ENCODE measurements around the gene SAE1.
A peak's percentile ranks its signal among the peaks of the same experiment; 100 is the strongest.

The SAE1 gene

GRCh38 chr19:47225746-47226425 lies 95.3 kb downstream of the SAE1 start:
- TF ChIP-seq CTCF (IDR thresholded peaks at IDR 0.05; ENCODE audit: low read depth, low read length), result 0 out of 2 replicates have a peak, but pooled peaks have one; percentile 1
- DNase-seq (ENCODE audit: extremely low read depth, low read depth), result peak; percentile 78

- TF ChIP-seq CTCF (IDR thresholded peaks at IDR 0.05; ENCODE audit: low read depth, low read length), result no peak
- DNase-seq (ENCODE audit: extremely low read depth, low read depth), result peak; percentile 67
Measured at GRCh38 chr19:47226426-47227351, 96.1 kb downstream of the SAE1 start.

DNA sequence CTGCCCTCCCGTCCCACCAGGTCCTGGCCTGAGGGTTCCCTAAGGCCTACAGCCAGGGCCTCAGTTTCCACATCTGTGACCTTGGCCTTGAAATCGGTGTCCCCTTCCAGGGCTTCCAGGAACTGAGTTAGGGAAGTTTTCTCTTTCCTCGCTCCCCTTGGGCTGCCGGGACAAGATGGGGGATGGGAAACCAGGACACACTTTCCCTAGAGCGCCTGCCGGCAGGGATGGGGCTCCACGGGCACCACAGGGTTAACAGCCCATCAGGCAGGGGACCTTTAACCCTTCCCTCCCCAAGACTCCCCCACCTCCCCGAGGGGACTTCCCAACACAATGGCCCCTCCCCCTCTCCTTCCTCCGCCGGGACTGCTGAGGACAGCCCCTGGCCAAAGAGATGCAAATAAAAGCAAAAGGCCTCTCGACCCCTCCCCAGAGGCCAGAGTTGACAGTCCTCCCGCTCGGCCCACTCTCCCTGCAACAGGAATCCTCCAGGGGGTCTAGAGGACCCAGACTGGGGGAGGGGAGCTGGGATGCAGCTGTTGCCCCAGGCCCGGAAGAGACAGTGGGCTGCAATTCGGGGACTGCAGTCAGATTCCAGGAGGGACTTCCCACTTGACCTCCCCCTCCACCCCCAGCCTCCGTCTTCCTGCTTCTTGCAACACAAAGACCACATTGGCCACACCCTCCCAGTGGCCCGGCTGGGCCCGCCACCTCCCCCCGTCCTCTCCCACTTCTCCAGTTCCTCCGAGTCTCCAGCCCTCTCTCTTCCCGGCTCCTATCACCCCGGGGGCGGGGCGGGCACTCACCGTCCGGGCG lies 96.9 kb downstream of the SAE1 start:
- TF ChIP-seq CTCF (IDR thresholded peaks at IDR 0.05; ENCODE audit: low read depth, low read length), result no peak
- peak; percentile 93 for DNase-seq (ENCODE audit: extremely low read depth, low read depth)

DNA sequence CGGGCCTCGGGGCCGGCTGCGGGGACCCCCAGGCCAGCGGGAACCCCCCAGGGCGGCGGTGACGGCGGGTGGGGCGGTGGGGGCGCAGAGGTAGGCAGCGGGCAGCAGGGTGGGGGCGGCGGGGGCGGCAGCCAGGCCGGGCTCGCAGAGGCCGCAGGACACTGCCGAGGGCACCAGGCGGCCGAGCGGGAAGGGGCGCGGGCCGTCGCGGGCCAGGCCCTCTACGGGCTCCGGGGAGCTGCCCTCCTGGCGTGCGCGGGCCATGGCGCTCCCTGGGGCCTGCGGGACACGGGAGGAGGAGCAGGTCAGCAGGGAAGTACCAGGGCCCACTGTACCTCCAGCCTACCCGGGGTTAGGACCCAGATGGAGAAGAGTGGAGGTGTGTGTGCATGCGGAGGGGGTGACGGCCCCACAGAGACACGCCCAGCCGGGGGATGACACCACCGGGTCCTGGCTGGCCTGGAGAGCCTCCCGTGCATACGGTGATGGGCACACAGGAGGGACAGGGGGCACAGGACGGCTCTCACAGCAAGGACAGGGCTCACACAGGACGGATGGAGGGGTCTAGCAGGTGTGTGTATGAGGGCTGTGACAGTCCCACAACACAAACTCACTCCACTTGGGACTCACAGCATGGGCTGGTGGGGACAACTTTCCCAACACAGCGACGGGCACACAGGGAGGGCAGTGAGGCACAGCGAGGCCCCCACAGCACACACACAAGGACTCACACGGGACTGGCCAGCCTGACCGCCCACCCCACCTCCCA lies 97.7 kb downstream of the SAE1 start:
- TF ChIP-seq CTCF (IDR thresholded peaks at IDR 0.05; ENCODE audit: low read depth, low read length), result no peak
- no peak for DNase-seq (ENCODE audit: extremely low read depth, low read depth)

DNA sequence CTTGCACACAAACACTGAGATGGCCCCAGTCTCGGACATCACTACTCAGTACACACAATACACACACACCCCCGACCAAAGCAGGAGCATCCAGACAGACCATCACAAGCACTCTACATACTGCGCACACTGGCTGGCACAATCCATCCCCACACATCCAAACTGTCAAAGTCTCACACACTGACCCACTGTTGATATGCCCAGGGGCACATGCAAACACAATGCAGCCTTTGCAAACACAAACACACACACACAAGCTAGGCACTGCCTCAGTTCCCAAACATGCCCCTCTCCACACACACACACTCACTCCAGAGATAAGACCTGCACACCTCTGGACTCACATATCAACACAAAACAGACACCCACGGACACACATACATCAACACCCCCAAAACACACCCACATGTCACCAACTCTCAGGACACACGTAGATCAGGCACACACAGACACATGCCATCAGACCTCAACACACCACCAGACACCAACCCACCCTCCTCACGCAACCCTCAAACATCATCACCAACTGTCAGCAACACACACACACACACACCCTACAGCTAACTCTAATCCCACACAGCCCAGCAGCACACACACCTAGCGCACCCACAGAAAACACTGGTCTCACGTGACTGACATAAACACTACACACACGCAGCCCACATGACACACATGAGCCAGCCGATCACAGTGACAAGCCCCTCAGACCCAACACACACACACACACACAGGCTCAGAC lies 98.5 kb downstream of the SAE1 start:
- no peak for DNase-seq (ENCODE audit: extremely low read depth, low read depth)
- no peak for TF ChIP-seq CTCF (IDR thresholded peaks at IDR 0.05; ENCODE audit: low read depth, low read length)

- no peak for TF ChIP-seq CTCF (IDR thresholded peaks at IDR 0.05; ENCODE audit: low read depth, low read length)
- no peak for DNase-seq (ENCODE audit: extremely low read depth, low read depth)
Measured at GRCh38 chr19:47229676-47230053, 99.0 kb downstream of the SAE1 start.
